ENCODE results near the gene NUF2. TPM values are rescaled to one million over a fixed set of nuclear protein-coding genes. Genes with fewer than 3 reads are reported as not detected.
A peak's percentile ranks its signal among the peaks of the same experiment; 100 is the strongest.

Gene NUF2
- total RNA-seq, 1 experiment from 2014 or later = 62.1 TPM

GRCh38 chr1:163305441-163305840, 16.3 kb upstream of the NUF2 start:
- no peak overlapping the region for H3K4me2 ChIP-seq (ENCODE audit: low read length)
- ATAC-seq (no peak), DNase-seq (no peak)
- no peaks in the 10 kb centered on the region for H4K20me1 ChIP-seq (ENCODE audit: low read length)
- ChIA-PET POLR2A (ENCODE audit: unreplicated experiment) (no interaction called here), CTCF (no interaction called here)
- H3F3A ChIP-seq (ENCODE audit: low read length, unreplicated experiment) = no peaks in the 10 kb centered on the region
- intact Hi-C loops (cut with micrococcal nuclease) = no loop called here
- H3K36me3 ChIP-seq (ENCODE audit: low read depth, low read length) = 0 out of 2 replicates have a peak, but pooled peaks cover 3% of the 10 kb centered on the region
- H3K27me3 ChIP-seq (ENCODE audit: low read length) = no peaks in the 10 kb centered on the region
- H3K4me1 ChIP-seq (ENCODE audit: insufficient read depth, low read length) = peaks cover 6% of the 10 kb centered on the region
- H3K27ac ChIP-seq (ENCODE audit: low read length) = no peak overlapping the region
- TF ChIP-seq EZH2phosphoT487 (IDR thresholded peaks at IDR 0.05; ENCODE audit: borderline replicate concordance, low read length) (no peak), CTCF (conservative IDR thresholded peaks at IDR 0.05; ENCODE audit: low read depth, low read length) (no peak), EZH2 (IDR thresholded peaks at IDR 0.05; ENCODE audit: low read length, unreplicated experiment) (no peak)
- no peaks in the 10 kb centered on the region for H3K9me2 ChIP-seq (replicated peaks; ENCODE audit: low read length)
- H3K79me2 ChIP-seq (ENCODE audit: low read length) = no peaks in the 10 kb centered on the region
- no peaks in the 10 kb centered on the region for H3K9me3 ChIP-seq (ENCODE audit: low read length)
- no TSS peak for BruUV-seq (replicated peaks)
- H3K4me3 ChIP-seq (ENCODE audit: low read length) = no peak overlapping the region
- no peak overlapping the region for H2AFZ ChIP-seq (ENCODE audit: low read length)
- H3K9ac ChIP-seq (ENCODE audit: low read length) = no peak overlapping the region

GRCh38 chr1:163307479-163308171, 14.1 kb upstream of the NUF2 start:
- peak; percentile 40 for DNase-seq

More at GRCh38 chr1:163307479-163308171, 14.1 kb upstream of the NUF2 start:
- BruUV-seq (replicated peaks) = no TSS peak
- H3K79me2 ChIP-seq (ENCODE audit: low read length) = no peaks in the 10 kb centered on the region
- no peak overlapping the region for H2AFZ ChIP-seq (ENCODE audit: low read length)
- no peaks in the 10 kb centered on the region; the same call in 1 of the 2 replicates for H3K36me3 ChIP-seq (ENCODE audit: low read depth, low read length)
- ChIA-PET CTCF (no interaction called here), POLR2A (ENCODE audit: unreplicated experiment) (no interaction called here)
- intact Hi-C loops (cut with micrococcal nuclease) = no loop called here
- H3K27ac ChIP-seq (ENCODE audit: low read length) = peak overlapping the region; percentile 25
- 0 out of 2 replicates have a peak overlapping the region, but pooled peaks have one; percentile 14 for H3K4me2 ChIP-seq (ENCODE audit: low read length)
- H3F3A ChIP-seq (ENCODE audit: low read length, unreplicated experiment) = no peaks in the 10 kb centered on the region
- H3K9ac ChIP-seq (ENCODE audit: low read length) = no peak overlapping the region
- H4K20me1 ChIP-seq (ENCODE audit: low read length) = no peaks in the 10 kb centered on the region
- H3K27me3 ChIP-seq (ENCODE audit: low read length) = no peaks in the 10 kb centered on the region
- TF ChIP-seq EZH2 (IDR thresholded peaks at IDR 0.05; ENCODE audit: low read length, unreplicated experiment) = no peak
- TF ChIP-seq EZH2phosphoT487 (IDR thresholded peaks at IDR 0.05; ENCODE audit: borderline replicate concordance, low read length) = no peak
- TF ChIP-seq CTCF (conservative IDR thresholded peaks at IDR 0.05; ENCODE audit: low read depth, low read length) = no peak
- H3K4me1 ChIP-seq (ENCODE audit: insufficient read depth, low read length) = peaks cover 6% of the 10 kb centered on the region
- no peak overlapping the region for H3K4me3 ChIP-seq (ENCODE audit: low read length)
- ATAC-seq = peak; percentile 31; the same call in 1 of the 2 replicates
- no peaks in the 10 kb centered on the region for H3K9me3 ChIP-seq (ENCODE audit: low read length)
- H3K9me2 ChIP-seq (replicated peaks; ENCODE audit: low read length) = no peaks in the 10 kb centered on the region

All from PC-3 (cell line).